ENCODE data around the gene BABAM2.

BABAM2 gene

DNA sequence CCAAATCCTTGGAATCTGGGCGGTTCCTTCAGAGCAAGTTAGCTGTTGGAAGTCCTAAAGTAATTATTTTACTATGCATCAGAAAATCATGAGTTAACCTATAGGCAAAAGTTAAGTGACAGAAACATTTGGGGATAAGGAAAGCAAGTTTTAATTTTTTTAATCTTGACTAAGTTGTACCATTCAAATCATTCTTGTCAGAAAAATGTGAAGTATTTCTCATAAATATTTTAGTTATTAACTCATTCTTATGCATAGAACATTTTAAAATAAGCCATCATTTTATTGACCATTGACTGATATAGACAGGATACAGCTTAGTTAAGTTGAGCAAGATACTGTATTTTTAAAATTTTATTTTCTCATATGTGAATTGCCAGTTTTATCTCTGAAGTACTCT is 403.9 kb downstream of the BABAM2 start:
- no peak for DNase-seq

DNA sequence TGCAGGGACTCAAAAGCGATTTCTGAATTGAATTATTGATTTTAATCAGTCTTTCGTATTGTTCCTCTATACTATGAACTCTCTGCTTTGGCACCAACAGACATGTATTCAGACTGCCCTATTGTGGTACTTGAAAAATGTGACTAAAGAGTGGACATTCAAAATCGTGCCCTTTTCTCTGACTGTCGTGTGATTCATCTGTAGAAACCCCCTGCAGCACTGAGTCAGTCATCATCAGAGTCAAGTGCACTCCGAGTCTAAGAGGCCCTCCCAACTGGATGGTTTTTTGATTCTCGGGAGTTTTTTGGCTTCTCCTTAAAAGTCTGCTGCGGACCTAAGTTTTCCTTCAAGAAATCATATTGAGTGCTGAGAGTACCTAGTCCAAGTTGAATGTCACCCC is 405.7 kb downstream of the BABAM2 start:
- DNase-seq: no peak

DNA sequence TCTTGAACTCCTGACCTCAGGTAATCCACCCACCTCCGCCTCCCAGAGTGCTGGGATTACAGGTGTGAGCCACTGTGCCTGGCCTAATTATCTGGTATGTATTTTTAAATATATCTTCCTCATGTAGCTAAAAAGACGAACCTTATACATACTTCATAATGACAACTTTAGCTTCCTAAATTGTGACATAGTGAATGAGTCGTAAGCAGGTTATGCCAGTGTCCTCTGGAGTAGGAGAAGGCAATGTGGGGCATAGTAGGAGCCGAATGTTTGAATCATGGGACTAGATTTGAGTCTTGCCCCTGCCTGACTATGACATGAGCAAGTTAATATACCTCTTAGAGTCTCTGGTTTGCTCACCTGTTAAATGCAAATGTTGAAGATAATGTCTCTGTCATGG is 406.4 kb downstream of the BABAM2 start:
- no peak for DNase-seq

DNA sequence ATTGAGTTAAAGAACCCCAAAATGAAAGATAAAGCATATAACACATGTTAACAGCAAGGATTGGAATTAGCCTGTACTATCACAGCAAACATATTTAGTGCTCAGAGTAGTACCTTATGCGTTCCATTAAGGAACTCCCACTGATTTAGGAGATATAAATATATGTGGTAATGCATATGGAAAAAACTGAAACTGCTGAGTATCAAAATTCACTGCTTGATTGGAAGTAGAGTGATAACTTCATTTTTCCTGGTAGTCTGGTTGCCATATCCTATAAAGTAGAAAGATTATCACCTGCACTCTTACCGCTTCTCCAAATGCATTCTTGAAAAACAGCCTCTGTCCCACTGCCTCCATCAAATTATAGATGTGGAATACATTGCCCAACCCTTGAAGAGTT is 407.0 kb downstream of the BABAM2 start:
- DNase-seq: no peak

DNA sequence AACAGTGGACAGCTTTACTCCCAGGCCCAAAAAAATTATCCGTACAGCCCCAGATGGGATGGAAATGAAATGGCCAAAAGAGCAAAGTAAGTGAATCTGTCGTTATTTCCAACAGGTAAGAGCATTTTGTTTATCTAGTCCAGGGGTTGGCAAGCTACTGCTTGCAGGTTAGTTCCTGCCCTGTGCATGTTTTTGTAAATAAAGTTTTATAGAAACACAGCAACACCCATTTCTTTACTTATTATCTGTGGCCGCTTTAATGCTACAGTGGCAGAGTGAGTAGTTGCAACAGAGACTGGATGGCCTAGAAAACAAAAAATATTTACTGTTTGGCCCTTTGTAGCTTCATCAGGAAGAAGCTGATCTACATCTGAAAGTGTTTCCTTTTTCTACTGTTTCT is 407.9 kb downstream of the BABAM2 start:
- DNase-seq: no peak

DNA sequence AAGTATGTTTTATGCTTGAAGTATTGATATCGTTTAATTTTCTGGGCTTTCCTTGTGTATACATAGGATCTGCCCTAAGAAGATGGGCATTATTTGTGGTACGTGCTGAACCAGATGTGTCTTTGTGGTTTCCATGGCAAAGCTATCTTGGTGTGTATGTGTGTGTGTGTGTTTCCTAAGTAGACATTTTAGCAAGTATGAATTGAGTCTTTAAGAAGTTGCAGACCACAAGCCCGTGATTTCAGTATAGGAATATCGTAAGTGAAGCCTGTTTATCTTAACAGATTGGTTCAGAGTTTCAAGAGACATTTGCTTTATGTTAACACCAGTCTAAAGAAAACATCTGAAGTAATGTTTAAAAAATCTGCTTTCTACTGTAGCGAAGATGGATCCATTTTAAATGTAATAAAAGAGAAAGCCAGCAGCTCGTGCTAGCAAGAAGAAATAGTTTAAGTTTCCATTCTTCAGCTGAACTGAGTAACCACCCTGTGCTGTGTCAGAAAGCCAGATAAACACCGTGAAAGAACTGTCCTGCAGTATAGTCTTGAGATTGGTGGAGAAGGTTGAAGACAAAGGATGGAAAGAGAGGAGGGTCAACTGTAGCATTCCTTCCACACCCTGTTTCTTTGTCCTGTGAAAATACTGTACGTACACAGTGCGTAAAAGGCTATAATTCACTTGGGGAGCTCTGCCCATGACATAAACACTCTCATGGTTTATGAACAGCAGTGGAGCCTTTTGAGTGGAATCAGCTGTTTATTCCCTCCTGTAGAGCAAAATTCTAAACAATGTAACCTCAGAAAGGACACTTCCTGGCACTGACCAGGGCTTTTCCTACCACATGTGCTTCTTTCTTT is 410.2 kb downstream of the BABAM2 start:
- no peak for DNase-seq

DNA sequence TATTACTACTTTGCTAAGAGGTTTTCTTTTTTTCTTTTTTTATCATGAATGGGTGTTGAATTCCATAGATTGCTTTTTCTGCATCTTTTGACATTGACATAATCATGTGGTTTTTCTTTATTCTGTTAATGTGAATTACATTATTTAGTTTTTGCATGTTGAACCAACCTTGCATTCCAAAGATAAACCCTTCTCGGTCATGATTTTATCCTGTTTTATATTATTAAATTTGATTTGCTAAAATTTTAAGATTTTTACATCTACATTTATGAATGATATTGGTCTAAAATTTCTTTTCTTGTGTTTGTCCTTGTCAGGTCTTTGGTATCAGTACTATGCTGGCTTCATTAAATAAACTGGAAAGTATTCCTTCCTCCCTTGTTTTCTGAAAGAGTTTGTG is 414.7 kb downstream of the BABAM2 start:
- no peak for DNase-seq

DNA sequence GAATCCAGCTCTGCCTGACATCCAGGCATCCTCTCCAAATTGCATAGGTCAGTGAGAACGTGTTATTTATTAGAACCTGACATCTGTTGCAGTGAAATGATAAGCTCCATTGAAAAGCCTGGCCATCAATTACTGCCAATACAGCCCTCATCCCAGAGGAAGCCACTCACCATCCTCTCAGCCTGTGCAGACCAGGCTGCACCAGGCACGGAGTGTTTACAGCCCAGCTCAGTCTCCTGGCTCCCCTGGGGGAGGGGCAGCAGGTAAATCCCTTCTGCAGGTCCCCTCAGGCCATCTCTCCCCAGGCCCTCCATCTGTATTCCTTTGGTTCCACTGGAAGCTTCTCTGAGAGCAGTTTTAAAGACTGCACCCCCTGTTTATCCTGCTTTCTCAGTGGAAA is 419.6 kb downstream of the BABAM2 start:
- no peak for DNase-seq

DNA sequence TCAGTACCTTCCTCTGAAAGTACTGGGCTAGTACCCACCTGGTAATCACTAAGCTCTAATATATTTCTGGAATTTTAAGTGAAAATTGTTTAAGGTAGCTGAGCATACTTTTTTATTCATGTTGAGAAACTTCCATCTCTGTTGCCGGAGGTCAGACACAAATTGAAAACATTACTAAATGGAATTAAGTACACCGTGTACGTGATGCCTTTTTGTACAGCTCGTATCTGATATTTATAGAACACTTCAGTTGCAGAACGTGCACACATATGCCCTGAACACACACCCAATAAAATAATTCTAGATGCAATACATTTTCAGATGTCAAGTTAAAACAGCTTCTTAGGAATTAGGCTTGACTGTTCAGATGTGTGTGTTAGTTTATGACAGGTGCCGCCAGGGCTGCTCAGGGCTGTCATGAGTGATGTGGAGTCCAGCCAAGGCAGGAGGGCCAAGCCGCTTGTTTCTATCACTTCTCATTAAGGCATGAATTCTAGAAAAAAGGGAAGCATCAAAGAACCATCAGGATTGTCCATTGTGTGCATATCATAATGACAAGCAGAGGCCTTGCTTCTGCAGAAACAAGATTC is 421.2 kb downstream of the BABAM2 start:
- DNase-seq: no peak

DNA sequence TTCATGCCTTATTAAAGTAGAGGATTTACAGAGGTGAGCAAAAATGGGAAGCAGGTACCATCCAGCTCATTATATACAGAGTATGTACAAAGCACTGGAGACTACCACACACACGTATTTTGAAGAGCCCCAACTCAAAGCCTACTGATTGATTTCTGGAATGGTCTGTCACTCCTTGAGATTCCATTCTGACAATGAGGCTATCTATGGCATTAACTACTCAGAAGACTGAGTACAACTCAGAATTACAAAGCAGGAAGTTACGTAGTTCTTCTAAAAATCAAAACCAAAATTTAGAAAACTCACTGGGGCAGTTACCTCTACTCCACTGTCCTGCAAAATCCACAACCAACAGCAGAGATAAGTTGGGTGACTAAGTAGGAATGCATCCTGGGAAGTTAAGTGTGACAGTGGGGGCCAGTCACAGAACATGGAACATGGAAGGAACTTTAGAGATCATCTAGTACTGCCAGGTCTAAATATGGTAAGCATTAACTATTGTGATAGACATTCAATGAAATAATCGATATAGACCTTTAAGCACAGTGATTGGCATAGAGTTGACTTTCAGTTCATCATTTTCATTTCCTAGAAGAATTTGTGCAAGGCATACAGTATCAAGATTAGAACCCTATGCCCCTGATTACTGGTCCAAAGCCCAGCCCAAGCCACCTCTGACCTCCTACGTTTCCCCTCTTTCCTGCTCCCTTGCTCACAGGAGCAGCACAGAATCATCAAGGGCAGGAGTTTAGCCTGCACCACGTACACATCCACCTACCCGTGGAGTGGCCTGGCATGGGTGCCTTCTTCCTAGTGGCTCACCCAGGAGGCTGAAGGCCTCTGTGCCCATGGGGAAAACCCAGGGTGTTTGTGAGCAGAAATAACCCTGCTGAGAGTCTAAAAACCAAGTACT is 422.0 kb downstream of the BABAM2 start:
- DNase-seq: no peak

DNA sequence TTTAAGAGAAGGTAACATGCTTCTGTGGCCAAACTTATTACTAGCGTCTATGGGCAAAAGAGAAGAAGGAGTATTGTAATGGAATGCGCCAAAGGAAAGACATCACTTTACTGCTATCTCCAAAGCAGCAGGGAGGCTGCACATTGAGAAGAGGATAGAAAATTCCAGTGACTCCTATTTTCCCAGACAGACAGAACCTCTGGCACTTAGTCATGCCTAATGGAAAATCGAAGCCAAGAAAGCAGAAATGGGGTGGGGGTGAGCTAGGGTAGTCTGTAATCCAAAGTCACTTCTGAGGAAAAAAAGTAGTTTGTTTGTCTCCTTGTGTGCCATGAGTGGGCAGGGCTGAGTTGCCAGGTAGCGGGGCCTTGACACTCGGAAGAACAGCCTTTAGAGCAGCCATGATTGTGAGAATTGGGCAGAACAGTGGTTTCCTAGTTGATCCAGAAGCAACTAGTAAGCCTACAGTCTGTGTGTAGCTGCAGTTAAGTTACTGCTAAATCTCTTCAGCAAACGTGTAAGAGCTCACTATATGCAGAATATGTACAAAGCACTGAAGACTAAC is 422.8 kb downstream of the BABAM2 start:
- no peak for DNase-seq

DNA sequence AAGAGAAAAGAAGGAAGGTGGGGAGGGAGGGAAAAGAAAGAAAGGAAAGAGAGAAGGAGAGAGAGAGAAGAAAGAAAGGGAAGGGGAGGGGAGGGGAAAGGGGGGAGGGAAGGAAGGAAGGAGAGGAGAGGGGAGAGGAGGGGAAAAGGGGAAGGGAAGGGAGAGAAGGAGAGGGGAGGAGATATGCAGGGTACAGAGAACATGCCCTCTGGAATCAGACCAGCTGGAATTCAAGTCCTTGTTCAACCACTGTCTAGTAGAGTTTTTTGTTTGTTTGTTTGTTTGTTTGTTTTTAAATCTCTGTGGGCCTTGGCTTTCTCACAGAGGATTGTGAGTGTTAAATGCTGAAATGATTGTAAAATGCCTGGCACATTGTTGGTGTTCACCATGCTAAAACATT is 424.4 kb downstream of the BABAM2 start:
- DNase-seq: no peak

DNA sequence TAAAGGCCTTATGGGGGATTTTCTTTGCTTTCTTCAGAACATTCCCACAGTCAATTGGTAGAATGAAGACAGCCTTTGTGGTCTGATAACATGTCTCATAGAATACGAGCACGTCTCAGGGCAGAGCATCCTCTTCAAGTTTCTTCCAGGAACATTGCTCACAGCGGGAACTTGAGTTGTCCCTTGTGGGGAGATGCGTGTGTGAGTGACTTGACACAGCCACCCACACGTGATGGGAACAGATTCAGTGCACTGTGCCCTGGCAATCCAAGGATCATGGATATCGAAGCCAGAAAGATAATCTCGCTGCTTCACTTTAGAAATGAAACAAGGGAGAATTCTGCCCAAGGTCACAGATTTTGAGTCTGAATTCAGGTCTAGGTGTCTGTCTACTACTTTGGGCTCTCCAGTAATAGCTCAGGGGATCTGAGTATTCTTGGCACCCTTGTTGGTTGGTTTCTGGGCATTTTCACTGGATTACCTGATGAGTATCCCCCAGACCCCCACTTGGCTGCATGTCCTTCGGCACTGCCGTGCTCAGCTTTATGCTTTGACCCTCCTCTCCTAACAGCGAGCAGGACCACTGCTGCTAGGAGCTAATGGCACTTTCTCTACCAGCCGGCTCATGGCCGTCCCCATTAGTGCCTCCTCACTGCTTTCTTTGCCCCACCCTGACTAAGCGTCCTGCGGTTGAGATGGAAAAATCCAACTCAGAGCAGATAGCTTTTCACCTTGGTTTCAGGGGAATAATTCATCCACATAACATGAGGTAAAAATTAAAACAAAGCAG is 426.2 kb downstream of the BABAM2 start:
- no peak for DNase-seq

DNA sequence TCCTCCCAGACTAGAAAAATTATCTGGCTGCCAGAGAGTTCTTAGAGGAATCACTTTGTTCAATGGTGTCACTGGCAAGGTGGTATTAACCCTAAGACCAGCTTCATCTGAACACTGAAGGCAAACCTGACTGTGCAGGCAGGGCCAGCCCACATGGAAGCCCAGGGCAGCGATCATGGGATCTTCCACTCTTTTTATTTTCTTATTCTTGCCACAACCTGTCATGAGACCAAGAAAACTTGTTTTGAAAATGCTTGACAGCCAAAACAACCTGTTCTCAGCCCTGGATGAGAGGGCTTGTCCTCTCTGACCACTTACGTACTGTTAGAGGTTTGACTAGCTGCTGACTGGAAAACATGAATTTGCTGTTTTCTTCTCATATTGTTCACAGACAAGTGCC is 426.9 kb downstream of the BABAM2 start:
- no peak for DNase-seq

DNA sequence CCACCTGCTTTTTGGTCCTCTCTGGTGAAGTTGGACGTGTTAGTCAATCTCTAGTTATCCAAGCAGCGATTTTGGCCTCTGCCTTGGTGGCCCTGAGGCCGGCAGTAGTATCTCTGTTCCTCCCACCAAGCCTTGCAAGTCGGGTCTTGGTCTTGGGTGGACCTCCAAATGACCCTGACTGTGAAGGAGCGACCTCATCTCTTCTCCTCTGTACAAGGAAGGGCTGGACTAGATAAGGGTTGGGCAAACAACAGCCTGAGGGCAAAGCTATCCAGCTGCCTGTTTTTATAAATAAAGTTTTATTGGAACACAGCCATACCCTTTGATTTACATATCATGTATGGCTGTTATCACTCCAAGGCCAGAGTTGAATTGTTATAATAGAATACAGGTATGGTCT is 427.5 kb downstream of the BABAM2 start:
- no peak for DNase-seq

DNA sequence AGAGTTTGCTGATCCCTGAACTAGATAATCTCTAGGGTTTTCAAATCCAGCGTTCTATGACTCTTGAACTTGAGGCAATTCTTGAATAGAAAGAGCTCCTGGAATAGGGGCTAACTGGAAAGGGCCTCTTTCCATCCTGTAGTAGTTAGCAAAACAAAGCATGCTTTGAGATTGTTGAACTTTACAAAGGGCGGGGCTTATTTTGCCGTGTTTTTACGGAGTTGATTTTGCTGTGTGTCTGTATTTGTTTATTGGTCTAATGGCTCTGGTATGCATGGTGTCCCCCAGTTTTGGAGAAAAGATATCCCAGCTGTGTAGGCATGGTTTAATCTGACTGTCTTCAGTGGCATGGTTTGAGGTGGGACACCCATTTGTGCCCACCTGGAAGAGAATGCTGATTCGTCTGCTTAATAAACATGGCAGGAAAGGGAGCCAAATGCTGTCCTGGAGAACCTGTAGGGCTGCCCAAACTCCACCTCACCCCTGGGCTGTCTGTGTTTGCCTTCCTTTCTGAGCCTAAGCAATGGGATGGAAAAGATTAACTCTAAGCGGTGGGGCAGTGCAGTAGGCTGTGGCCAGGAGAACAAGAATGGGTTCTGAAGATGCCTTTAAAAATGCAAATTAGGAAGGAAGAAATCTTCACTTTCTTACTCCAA is 428.1 kb downstream of the BABAM2 start:
- no peak for DNase-seq

DNA sequence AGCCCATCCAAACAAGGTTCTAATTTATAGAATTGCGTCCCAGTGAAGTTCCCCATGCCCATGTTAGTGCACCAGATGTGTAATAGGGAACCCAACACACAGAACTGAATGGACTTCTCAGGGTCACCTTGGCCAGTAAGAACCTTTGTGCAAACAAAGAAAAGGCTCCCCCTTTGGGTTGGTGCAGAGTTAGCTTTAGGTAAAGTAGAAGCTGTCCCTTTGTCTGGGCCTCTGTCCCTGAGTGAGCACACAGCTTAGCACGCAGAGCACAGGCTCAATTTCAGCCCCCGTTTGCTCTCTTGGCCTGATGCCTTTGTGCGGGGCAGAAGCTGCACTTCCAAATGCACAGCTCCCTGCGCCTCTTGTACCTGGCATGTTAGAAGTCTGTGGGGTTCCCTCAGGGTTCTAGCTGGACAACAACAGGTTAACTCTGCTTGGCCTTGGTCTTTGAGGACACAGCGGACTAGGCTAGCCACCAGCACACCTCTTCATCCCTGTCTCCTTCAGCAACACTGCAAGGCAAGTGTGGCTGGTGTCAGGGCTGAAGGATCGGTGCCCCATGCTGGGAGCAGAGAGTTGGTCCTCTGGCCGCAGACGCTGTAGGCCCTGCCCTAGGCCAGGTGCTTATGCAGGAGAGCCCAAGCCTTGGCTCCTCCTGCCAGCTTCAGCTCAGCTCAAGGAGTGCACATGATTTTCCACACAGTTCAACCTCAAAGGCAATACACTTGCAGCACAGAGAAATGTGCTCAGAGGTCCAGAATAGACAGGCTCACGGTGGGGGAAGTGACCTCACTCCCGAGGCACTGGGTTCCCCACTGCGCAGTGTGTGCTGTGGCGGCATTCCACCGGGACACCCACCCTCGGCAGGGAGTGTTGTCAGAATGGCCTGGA is 428.8 kb downstream of the BABAM2 start:
- DNase-seq: no peak

DNA sequence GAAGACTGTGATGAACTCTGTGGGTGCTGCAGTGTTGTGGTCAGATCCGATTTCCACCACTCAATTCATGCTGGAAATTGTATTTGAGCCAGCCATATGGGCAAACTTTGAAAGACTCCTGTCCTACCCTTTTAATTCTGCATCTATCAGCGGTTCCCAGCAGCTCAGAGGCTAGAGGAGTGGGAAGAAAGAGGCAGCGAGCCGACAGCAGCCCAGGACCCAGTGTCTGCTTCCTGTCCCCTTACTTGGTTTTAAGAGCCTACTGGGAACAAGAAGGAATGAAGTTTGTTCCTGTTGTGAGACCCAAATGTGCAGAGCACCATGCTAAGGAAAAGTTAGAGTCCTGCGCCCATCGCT is 429.5 kb downstream of the BABAM2 start:
- no peak for DNase-seq

DNA sequence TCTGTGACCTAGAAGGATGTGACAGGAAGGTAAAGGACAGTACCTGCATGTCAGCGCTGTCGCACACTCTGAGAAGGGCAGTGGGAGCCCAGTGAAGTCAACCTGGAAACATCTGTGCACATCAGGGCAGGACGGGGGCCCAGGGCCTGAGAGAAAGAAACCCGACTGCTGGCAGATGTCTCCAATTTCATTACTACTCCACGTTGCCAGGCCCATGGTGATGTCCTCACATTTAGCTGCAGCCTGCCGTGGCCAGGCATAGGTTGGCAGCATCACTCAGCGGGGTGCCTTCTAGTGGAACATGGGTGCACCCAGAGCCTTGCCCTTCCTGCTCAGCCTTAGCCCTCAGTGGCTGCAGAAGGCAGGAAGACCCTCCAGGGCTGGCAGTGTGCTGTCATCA is 429.8 kb downstream of the BABAM2 start:
- no peak for DNase-seq

DNA sequence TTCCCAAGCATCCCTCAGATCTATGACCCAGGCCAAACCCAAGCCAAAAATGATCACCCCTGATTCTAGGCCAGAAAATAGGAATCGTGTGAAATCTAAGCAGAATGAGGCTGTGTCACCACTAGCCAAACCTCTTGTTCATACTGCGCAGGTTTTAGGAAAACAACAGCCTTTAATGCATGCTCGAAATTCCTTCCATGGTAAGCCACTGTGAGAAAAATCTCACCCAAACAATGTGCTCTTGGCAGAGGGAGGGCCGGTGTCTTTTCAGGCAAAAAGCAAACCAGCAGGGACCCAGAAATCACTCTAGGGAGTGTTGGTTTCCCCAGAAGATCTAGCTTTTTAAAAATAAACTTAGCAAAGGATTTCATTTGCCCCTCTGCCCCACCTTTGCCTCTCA is 430.9 kb downstream of the BABAM2 start:
- DNase-seq: no peak

DNA sequence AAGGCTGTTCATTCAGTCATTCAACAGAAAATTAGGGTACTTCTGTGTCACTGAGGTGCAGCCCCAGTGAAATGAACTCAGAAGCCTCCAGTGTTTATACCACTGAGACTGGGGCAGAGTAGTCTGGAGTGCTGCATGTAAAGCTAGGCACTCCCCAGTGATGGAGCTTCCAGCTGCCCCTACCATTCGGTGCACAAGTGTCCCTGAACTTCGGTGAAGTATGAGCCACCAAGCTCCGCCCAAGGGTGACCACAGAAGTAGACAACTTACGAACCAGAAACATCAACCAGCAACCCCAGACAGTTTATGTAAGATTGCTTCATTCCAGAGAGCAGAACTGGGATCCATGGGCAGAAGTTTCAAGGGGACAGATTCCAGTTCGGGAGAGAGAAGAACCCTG is 431.5 kb downstream of the BABAM2 start:
- no peak for DNase-seq
